Right atrium auricular region (tissue), 2 donors: ENCODE data around the gene SPAG4. TPM values are rescaled to one million over a fixed set of nuclear protein-coding genes. Genes with fewer than 3 reads are reported as not detected.

ENCODE experiments used
- DNase-seq: peaks from one replicate; pipeline ENCODE4 v3.0.0-alpha.2; 2019; ENCODE audit warnings: low spot score
- H3K27ac ChIP-seq, 2 donors: fragments of 200-600 bp; sonication (generic); 1 replicate in 1 of 2; 2 replicates in 1 of 2; pipeline ENCODE4 v1.5.1; 2016 to 2019
- H3K27me3 ChIP-seq, 2 donors: fragments of 200-600 bp; sonication (generic); one replicate each; pipeline versions ENCODE4 v1.5.1 to v1.6.0; 2017 to 2019
- H3K36me3 ChIP-seq: fragments of 200-600 bp; sonication (generic); one replicate; pipeline ENCODE4 v1.5.1; 2016
- H3K4me1 ChIP-seq, 2 donors: fragments of 200-600 bp; sonication (generic); one replicate each; pipeline versions ENCODE4 v1.5.1 to v1.6.0; 2017 to 2019
- H3K4me3 ChIP-seq, 2 donors: fragments of 200-600 bp; sonication (generic); 1 replicate in 1 of 2; 2 replicates in 1 of 2; pipeline ENCODE4 v1.5.1; 2017 to 2019; ENCODE audit warnings: mild to moderate bottlenecking in 1 of 2, moderate library complexity in 1 of 2
- H3K9me3 ChIP-seq, 2 donors: fragments of 200-600 bp; sonication (generic); one replicate each; pipeline ENCODE4 v1.5.1; 2019
- total RNA-seq, 2 donors: library from RNA; depleted of rRNA; stranded (reverse); fragments of >200 nt; gene quantifications; one replicate each; pipeline ENCODE4 v1.1.0, GENCODE V29; 2016
- TF ChIP-seq, protein P1 (sequence below), 2 donors: fragments of 200-600 bp; sonication (generic); IDR thresholded peaks; one replicate each; pipeline ENCODE4 v1.5.1; 2019; ENCODE audit warnings: antibody characterized with exemption in 2 of 2

SPAG4 gene
- total RNA-seq, 2 donors from 2014 or later: 4.6 to 5.5 TPM

DNA sequence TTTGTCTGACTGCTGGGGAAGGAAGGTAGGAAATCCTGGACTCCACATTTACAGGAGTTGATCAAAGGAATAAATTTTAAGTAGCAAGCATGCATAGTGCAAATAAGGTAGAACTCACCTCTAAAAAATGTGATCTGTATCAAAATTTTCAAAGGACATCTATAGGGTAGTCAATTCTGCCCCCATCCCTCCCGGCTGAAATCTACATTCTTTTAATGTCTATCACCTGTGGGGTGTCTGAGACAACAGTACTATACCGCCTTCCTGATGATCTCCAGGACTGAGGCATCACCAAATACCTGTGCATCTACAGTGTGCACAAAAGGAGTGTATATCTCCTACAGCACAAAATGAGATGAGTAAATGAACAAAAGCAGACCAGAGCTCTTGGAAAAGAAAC, 29.2 kb downstream of the SPAG4 start:
- Histone ChIP-seq H3K36me3 (no peaks in the 10 kb centered on the region), H3K27ac (no peak overlapping the region), H3K27me3 (no peaks in the 10 kb centered on the region), H3K4me1 (peaks cover 0 to 7% of the 10 kb centered on the region in 2 donors), H3K4me3 (no peak overlapping the region), H3K9me3 (no peaks in the 10 kb centered on the region)
- no peak for DNase-seq
- TF ChIP-seq, protein P1, sequence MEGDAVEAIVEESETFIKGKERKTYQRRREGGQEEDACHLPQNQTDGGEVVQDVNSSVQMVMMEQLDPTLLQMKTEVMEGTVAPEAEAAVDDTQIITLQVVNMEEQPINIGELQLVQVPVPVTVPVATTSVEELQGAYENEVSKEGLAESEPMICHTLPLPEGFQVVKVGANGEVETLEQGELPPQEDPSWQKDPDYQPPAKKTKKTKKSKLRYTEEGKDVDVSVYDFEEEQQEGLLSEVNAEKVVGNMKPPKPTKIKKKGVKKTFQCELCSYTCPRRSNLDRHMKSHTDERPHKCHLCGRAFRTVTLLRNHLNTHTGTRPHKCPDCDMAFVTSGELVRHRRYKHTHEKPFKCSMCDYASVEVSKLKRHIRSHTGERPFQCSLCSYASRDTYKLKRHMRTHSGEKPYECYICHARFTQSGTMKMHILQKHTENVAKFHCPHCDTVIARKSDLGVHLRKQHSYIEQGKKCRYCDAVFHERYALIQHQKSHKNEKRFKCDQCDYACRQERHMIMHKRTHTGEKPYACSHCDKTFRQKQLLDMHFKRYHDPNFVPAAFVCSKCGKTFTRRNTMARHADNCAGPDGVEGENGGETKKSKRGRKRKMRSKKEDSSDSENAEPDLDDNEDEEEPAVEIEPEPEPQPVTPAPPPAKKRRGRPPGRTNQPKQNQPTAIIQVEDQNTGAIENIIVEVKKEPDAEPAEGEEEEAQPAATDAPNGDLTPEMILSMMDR (IDR thresholded peaks at IDR 0.05): no peak

DNA sequence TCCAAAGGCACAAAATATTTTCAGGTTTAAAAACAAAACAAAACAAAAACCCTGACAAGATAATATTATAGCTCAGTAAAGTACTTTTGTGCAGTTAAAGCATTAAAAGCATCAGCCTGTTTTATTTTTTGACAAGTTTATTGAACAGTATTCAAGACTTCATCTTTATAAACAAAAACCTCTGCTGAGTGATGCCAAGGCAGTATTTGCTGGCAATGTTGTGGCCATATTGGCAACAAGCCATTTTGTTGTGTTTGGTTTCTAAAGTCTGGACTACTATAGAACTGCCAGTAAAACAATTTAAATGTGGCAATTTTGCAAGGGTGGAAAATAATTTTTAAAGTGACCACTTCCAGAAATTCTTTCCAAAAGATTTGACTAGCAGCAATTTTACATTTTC, 33.2 kb downstream of the SPAG4 start:
- Histone ChIP-seq H3K27me3 (no peaks in the 10 kb centered on the region), H3K4me3 (no peak overlapping the region), H3K4me1 (peaks cover 0 to 15% of the 10 kb centered on the region in 2 donors), H3K9me3 (no peaks in the 10 kb centered on the region), H3K27ac (no peak overlapping the region), H3K36me3 (peaks cover 10% of the 10 kb centered on the region)
- DNase-seq: no peak
- TF ChIP-seq, protein P1 (IDR thresholded peaks at IDR 0.05): no peak

DNA sequence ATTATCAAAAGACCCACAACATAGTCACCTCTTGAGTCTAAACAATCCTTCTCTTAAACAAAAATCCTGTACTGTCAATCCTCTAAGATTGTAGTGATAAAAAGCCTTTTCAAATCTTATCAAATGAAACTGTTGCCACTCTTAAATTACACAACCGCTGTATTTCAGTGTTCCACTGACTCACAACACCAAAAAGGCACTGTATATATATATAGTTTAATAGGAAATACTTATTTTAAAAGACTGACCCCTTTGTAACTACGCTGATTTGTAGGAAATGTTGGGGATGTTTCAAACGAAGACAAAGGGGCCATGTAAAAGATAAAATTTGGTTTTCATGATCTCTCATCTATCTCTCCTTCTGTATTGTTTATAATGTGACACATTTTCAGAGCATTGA, 35.0 kb downstream of the SPAG4 start:
- no peak overlapping the region for H3K27ac ChIP-seq
- no peak for DNase-seq
- no peak overlapping the region for H3K4me3 ChIP-seq
- TF ChIP-seq, protein P1 (IDR thresholded peaks at IDR 0.05): no peak
- H3K4me1 ChIP-seq: peaks cover 0 to 15% of the 10 kb centered on the region in 2 donors
- no peaks in the 10 kb centered on the region for H3K9me3 ChIP-seq
- peaks cover 20% of the 10 kb centered on the region for H3K36me3 ChIP-seq
- H3K27me3 ChIP-seq: no peaks in the 10 kb centered on the region

DNA sequence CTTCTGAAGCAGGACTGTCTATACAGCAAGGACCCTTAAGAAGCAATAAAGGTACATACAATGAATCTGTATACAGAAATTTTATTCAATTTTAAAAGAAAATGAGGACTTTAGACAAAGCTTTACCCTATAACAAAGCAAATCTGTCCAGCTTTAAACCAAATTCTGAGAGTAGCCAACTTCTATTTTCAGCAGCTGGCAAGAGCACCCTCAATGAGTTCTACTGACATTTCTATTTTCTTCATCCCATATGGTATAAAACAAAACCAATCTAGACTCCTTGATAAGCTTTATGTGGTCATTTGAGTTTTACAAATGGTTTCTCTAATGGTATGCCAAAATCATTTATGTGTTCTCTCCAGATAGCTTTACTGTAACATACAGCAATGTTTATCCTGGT, 36.3 kb downstream of the SPAG4 start:
- no peaks in the 10 kb centered on the region for H3K27me3 ChIP-seq
- peaks cover 0 to 23% of the 10 kb centered on the region in 2 donors for H3K4me1 ChIP-seq
- no peaks in the 10 kb centered on the region for H3K9me3 ChIP-seq
- H3K27ac ChIP-seq: no peak overlapping the region
- H3K4me3 ChIP-seq: no peak overlapping the region
- peaks cover 20% of the 10 kb centered on the region for H3K36me3 ChIP-seq
- TF ChIP-seq, protein P1 (IDR thresholded peaks at IDR 0.05): no peak
- DNase-seq: no peak

DNA sequence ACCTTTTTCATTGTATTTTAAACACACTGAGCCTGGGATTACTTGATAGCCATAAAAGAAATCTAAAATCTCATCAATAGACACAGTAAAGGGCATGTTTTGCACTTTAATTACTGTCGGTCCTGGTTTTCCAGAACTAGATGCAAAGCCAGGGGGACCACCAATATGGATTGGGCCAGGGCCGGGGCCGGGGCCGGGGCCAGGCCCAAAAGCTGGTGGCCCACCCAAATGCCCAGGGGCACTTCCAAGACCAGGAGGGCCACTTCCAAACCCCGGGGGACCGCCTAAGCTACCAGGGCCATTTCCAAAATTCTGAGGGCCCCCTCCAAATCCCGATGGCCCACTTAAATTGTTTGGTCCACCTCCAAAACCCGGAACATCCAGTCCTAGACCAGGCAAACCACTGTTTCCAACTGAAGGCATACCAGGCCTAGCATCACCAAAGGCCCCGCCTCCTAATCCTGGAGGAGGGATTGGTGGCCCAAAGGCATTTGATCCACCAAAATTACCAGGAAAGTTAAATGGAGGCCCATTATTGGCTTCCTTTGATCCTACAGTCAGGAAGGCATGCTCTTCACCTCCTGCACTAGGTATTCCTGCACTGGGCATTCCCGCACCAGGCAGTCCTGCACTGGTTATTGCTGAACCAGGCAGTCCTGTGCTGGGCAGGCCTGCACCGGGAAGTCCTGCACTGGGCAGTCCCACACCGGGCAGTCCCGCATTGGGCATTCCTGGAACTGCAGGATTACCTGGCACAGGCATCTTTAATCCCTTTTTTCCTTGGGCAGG, 37.2 kb downstream of the SPAG4 start:
- H3K27me3 ChIP-seq: no peaks in the 10 kb centered on the region
- peaks cover 20% of the 10 kb centered on the region for H3K36me3 ChIP-seq
- H3K4me1 ChIP-seq: peaks cover 0 to 31% of the 10 kb centered on the region in 2 donors
- no peaks in the 10 kb centered on the region for H3K9me3 ChIP-seq
- H3K4me3 ChIP-seq: no peak overlapping the region
- no peak overlapping the region for H3K27ac ChIP-seq
- TF ChIP-seq, protein P1 (IDR thresholded peaks at IDR 0.05): no peak
- no peak for DNase-seq

DNA sequence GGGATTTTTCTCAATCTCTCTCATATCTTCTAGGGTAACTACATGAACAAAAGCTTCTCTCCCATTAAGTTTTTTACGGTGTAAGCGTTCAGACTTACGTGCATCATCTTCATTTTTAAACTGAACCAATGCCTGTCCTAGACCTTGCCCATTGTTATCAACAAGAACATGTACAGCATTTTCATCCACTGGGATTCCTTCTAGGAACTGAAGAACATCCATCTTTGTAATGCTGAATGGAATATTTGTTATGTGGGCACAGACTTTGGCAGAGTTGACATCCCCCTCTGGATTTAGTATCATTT, 37.8 kb downstream of the SPAG4 start:
- Histone ChIP-seq H3K36me3 (peaks cover 20% of the 10 kb centered on the region), H3K4me1 (peaks cover 0 to 36% of the 10 kb centered on the region in 2 donors)

More for the DNA sequence above, 37.8 kb downstream of the SPAG4 start:
- Histone ChIP-seq H3K4me3 (no peak overlapping the region), H3K27me3 (no peaks in the 10 kb centered on the region), H3K27ac (no peak overlapping the region), H3K9me3 (no peaks in the 10 kb centered on the region)
- TF ChIP-seq, protein P1 (IDR thresholded peaks at IDR 0.05): no peak
- DNase-seq: no peak
